GM19455 (cell line): Measurements from ENCODE around the gene PUSL1.
"Not testable (repeated sequence)": the region's sequence is repeated elsewhere in the genome, so short reads cannot be mapped to it uniquely, and the experiment has no call there.

Experiments
- ATAC-seq: cut with Tn5 transposase; IDR thresholded peaks from one replicate; pipeline ENCODE4 v1.9.1; 2021; ENCODE audit not compliant: unreplicated experiment

The PUSL1 gene

GRCh38 chr1:1309251-1310108 is 1.1 kb downstream of the PUSL1 start:
- ATAC-seq: no peak

DNA sequence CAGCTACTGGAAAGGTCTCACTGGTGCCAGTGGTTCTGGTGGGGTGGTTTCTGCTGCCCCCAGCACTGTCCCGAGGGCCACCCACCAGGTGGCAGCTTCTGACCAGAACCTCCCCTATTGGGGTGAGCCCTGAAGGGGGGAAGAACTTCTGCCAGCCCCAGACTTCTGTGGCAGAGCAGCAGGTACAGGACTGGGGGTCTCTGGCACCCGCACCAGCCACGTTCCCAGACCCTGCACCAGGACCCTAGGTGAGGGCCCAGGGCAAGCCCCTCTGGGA is 1.6 kb downstream of the PUSL1 start:
- ATAC-seq: no peak

- no peak for ATAC-seq
Measured at GRCh38 chr1:1310476-1311053, 2.2 kb downstream of the PUSL1 start.

- no peak for ATAC-seq
Measured at GRCh38 chr1:1311107-1312104, 3.0 kb downstream of the PUSL1 start.

- no peak for ATAC-seq
Measured at GRCh38 chr1:1312450-1313314, 4.3 kb downstream of the PUSL1 start.

DNA sequence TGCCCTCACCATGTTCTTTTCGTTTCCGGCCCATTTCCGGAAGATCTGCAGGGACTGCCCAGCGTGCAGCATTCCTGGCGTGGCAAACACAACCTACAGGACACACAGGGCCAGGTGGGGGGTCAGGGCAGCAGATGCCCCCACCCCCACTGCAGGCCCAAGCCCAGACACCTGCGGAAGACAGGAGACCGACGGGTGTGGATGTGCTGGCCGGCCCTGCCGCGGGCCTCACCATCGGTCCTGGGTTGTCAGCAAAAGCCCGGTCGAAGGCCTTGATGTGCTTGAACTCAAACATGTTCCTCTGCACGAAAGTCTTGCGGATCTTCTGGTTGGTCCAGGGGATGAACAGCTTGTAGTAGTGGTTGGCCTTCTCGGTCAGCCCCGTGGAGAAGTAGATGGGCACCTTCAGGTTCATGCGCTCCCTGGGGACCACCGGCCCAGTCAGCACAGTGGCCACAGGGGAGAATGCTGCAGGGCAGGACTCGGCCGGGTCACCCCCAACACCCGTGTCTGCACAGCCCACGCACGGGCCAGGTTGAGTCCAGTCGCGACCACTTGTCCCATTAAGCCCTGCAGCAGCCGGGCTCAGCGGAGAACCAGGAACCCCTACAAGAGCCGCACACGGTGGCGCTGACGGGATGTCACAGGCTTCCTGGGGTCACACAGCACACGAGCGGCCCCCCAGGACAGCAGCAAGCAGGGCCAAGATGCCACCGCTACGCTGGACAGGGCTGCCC is 5.3 kb downstream of the PUSL1 start:
- ATAC-seq: no peak

DNA sequence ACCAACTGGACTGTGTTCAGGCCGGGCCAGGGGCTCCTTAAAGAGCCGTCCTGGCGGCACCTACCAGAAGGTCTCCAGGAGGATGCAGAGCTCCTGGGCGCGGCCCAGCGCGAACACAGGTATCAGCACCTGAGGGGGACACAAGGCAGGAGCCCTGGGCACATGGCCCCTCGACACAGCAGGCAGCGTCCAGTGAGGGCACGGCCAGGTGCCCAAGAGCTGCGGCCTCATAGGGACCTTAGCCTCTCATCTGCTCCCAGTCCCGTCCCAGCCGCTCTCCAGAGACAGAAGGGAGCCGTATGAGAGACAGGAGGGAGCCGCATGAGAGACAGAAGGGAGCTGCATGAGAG is 5.8 kb downstream of the PUSL1 start:
- ATAC-seq: no peak

GRCh38 chr1:1314678-1315335 is 6.4 kb downstream of the PUSL1 start:
- no peak for ATAC-seq

- ATAC-seq: no peak
Measured at GRCh38 chr1:1315435-1315954, 7.1 kb downstream of the PUSL1 start.

DNA sequence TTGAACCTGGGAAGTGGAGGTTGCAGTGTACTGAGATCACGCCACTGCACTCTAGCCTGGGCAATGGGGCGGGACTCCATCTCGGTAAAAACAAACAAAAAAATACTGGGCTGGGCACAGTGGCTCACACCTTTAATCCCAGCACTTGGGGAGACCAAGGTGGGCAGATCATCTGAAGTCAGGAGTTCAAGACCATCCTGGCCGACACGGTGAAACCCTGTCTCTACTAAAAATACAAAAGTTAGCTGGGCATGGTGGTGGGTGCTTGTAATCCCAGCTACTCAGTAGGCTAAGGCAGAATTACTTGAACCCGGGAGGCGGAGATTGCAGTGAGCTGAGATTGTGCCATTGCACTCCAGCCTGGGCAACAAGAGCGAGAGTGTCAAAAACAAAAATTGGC is 7.8 kb downstream of the PUSL1 start:
- ATAC-seq: not testable (repeated sequence)

GRCh38 chr1:1317420-1317819 is 9.0 kb downstream of the PUSL1 start:
- ATAC-seq: no peak

DNA sequence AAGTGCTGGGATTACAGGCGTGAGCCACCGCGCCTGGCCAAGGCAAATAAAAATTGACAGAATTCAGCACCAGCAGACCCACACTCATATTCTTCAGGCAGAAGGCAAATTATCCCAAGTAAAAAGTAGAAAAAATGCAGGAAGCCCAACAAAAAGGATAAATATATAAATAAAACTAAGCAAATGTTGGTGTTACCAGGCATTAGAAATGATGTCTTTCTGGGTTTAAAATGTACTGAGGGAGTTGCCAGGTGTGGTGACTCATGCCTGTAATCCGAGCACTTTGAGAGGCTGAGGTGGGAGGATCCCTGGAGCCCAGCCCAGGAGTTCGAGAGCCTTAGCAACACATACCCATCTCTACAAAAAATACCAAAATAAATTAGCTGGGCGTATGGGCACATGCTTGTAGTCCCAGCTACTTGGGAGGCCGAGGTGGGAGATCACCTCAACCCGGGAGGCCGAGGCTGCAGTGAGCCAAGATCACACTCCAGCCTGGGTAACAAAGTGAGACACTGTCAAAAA is 9.8 kb downstream of the PUSL1 start:
- no peak for ATAC-seq

- ATAC-seq: no peak
Measured at GRCh38 chr1:1318777-1319645, 10.6 kb downstream of the PUSL1 start.

DNA sequence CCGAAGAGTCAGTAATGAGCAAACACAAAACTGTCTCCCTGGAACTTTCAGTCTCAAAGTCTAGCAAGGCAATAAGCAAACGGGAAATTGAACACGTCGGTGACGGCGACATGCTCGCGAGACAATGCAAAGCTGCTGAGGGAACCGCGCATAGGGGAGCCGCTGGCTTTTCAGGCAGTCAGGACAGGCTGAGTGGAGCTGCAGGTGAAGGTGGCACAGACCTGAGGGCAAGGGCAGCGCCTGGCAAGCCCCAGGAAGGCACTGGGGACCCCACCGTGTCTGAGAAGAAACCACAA is 11.2 kb downstream of the PUSL1 start:
- ATAC-seq: no peak

DNA sequence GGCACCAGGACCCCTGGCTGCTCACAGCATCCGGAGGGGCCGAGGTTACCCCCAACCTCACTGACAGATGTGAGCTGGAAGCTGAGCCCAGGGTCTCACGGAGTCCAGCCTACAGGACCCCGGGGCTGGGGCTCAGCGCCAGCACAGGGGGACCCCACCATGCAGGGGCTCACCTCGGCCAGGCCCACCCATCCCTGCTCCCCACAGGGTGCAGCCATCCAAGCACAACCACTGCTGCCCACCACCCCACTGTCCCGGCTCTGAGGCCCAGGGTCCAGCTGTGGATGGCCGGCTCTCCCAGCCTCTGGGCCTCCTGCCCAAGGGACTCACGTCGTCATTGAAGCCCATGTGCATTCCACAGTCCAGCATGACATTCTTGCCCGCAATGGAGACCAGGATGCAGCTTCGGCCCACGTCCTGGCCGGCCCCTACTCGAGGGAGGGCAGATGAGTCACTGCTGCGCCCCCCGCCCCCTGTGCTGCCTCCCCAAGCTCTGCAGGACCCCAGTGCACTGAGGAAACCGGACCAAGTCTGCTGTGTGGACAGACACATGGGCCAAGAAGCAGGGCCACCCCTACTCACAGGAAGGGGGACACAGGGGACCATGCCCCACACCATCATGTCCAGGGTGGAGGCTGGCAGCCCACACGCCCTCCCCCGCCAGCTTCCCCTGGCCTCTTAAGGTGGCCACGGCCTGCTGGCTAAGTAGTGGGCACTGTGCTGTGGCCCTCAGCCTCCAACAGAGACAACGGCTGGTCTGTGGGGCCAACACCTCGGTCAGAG is 12.5 kb downstream of the PUSL1 start:
- ATAC-seq: no peak

- ATAC-seq: no peak
Measured at GRCh38 chr1:1321477-1321876, 13.1 kb downstream of the PUSL1 start.

- no peak for ATAC-seq
Measured at GRCh38 chr1:1322418-1322817, 14.0 kb downstream of the PUSL1 start.

GRCh38 chr1:1322952-1323351 is 14.6 kb downstream of the PUSL1 start:
- no peak for ATAC-seq
